HEK293 (cell line): Measurements from ENCODE around the gene SFXN1.

ENCODE experiments used
- ELK4 ChIP-seq: IDR thresholded peaks from 2 replicates; pipeline ENCODE4 v1.6.1; 2011; ENCODE audit warnings: mild to moderate bottlenecking, low read depth, low read length, borderline replicate concordance
- SCRT2 ChIP-seq: fragments of 450-650 bp; formaldehyde crosslinking; IDR thresholded peaks from 2 replicates; pipeline ENCODE4 v1.5.1; 2016; ENCODE audit warnings: missing biosample characterization, missing genetic modification characterization
- ZNF785 ChIP-seq: fragments of 450-650 bp; formaldehyde crosslinking; IDR thresholded peaks from 2 replicates; pipeline ENCODE4 v1.5.1; 2016; ENCODE audit warnings: missing biosample characterization, missing genetic modification characterization
- TF ChIP-seq, protein P1 (sequence below): fragments of 450-650 bp; formaldehyde crosslinking; IDR thresholded peaks from 2 replicates; pipeline ENCODE4 v1.5.1; 2016; ENCODE audit warnings: missing biosample characterization, missing genetic modification characterization

GRCh38 chr5:175508896-175509295 is 30.5 kb downstream of the SFXN1 start:
- TF ChIP-seq ELK4: no peak
- TF ChIP-seq, protein P1, sequence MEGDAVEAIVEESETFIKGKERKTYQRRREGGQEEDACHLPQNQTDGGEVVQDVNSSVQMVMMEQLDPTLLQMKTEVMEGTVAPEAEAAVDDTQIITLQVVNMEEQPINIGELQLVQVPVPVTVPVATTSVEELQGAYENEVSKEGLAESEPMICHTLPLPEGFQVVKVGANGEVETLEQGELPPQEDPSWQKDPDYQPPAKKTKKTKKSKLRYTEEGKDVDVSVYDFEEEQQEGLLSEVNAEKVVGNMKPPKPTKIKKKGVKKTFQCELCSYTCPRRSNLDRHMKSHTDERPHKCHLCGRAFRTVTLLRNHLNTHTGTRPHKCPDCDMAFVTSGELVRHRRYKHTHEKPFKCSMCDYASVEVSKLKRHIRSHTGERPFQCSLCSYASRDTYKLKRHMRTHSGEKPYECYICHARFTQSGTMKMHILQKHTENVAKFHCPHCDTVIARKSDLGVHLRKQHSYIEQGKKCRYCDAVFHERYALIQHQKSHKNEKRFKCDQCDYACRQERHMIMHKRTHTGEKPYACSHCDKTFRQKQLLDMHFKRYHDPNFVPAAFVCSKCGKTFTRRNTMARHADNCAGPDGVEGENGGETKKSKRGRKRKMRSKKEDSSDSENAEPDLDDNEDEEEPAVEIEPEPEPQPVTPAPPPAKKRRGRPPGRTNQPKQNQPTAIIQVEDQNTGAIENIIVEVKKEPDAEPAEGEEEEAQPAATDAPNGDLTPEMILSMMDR (tag by site-specific recombination): no peak
- no peak for TF ChIP-seq ZNF785
- no peak for TF ChIP-seq SCRT2 (tag by site-specific recombination)
